Neuronal stem cell (in vitro differentiated cells): ENCODE measurements around the gene ADRM1.

Experiments
- DNase-seq: peaks from one replicate; pipeline ENCODE4 v3.0.0-alpha.2; 2013; ENCODE audit warnings: low spot score
- H2AFZ ChIP-seq: one replicate; pipeline ENCODE4 v1.6.1; 2013; ENCODE audit warnings: mild to moderate bottlenecking, low read length, inconsistent platforms
- H2AK5ac ChIP-seq: 2 replicates; pipeline ENCODE4 v1.6.1; 2013; ENCODE audit warnings: low read depth, mild to moderate bottlenecking, inconsistent platforms, low read length, moderate library complexity, mixed read lengths
- H2BK120ac ChIP-seq: 2 replicates; pipeline ENCODE4 v1.6.1; 2013; ENCODE audit warnings: low read depth, mild to moderate bottlenecking, inconsistent platforms, low read length, moderate library complexity, mixed read lengths
- H2BK12ac ChIP-seq: one replicate; pipeline ENCODE4 v1.6.1; 2013; ENCODE audit warnings: low read length, inconsistent platforms
- H2BK15ac ChIP-seq: 2 replicates; pipeline ENCODE4 v1.6.1; 2013; ENCODE audit warnings: mild to moderate bottlenecking, low read length, inconsistent platforms, mixed read lengths
- H2BK5ac ChIP-seq: one replicate; pipeline ENCODE4 v1.6.1; 2013; ENCODE audit warnings: inconsistent platforms, mild to moderate bottlenecking, low read length, moderate library complexity
- H3K14ac ChIP-seq: one replicate; pipeline ENCODE4 v1.6.1; 2013; ENCODE audit warnings: low read length, inconsistent platforms
- H3K18ac ChIP-seq: 2 replicates; pipeline ENCODE4 v1.6.1; 2013; ENCODE audit warnings: low read length, inconsistent platforms
- H3K23ac ChIP-seq: 2 replicates; pipeline ENCODE4 v1.6.1; 2013; ENCODE audit warnings: low read depth, mild to moderate bottlenecking, mixed read lengths, low read length, inconsistent platforms; ENCODE audit not compliant: poor library complexity
- H3K27ac ChIP-seq: replicated peaks from 3 replicates; pipeline ENCODE4 v1.5.1; 2013; ENCODE audit warnings: low read length, inconsistent platforms
- H3K27me3 ChIP-seq, 3 experiments: 2 replicates each; pipeline ENCODE4 v1.6.1; 2013; ENCODE audit warnings: low read length in 3 of 3, mild to moderate bottlenecking in 2 of 3, inconsistent platforms in 1 of 3, low read depth in 1 of 3, mixed read lengths in 1 of 3, moderate library complexity in 1 of 3; ENCODE audit not compliant: control insufficient read depth in 3 of 3, insufficient read depth in 3 of 3
- H3K36me3 ChIP-seq, 2 donors: replicated peaks in 1 of 2; 2 replicates each; pipeline ENCODE4 v1.6.1; 2013; ENCODE audit warnings: low read length in 2 of 2; ENCODE audit not compliant: control insufficient read depth in 2 of 2, insufficient read depth in 2 of 2
- H3K4ac ChIP-seq: 2 replicates; pipeline ENCODE4 v1.6.1; 2013; ENCODE audit warnings: inconsistent platforms, mild to moderate bottlenecking, low read length, moderate library complexity
- H3K4me1 ChIP-seq, 2 donors: 1 replicate in 1 of 2; 2 replicates in 1 of 2; pipeline ENCODE4 v1.6.1; 2013; ENCODE audit warnings: low read length in 2 of 2, low read depth in 1 of 2; ENCODE audit not compliant: control insufficient read depth in 2 of 2, insufficient read depth in 1 of 2
- H3K4me2 ChIP-seq: one replicate; pipeline ENCODE4 v1.6.1; 2013; ENCODE audit warnings: mild to moderate bottlenecking, low read length, inconsistent platforms; ENCODE audit not compliant: insufficient read depth, poor library complexity, severe bottlenecking
- H3K4me3 ChIP-seq, 2 donors: 2 replicates each; pipeline ENCODE4 v1.5.1; 2013; ENCODE audit warnings: low read length in 2 of 2, mild to moderate bottlenecking in 2 of 2, inconsistent platforms in 1 of 2, moderate library complexity in 1 of 2
- H3K79me1 ChIP-seq: one replicate; pipeline ENCODE4 v1.6.1; 2013; ENCODE audit warnings: low read depth, mild to moderate bottlenecking, inconsistent platforms, low read length, moderate library complexity
- H3K9ac ChIP-seq: one replicate; pipeline ENCODE4 v1.6.1; 2013; ENCODE audit warnings: mild to moderate bottlenecking, low read depth, low read length, inconsistent platforms; ENCODE audit not compliant: poor library complexity
- H3K9me3 ChIP-seq, 2 donors: replicated peaks in 1 of 2; 2 replicates each; pipeline versions ENCODE3 to v1.6.1; 2013; ENCODE audit warnings: low read length in 2 of 2, mild to moderate bottlenecking in 2 of 2, inconsistent platforms in 1 of 2, low read depth in 1 of 2, mixed read lengths in 1 of 2, moderate library complexity in 1 of 2; ENCODE audit not compliant: control insufficient read depth in 2 of 2, insufficient read depth in 1 of 2
- H4K8ac ChIP-seq: one replicate; pipeline ENCODE4 v1.6.1; 2013; ENCODE audit warnings: low read depth, mild to moderate bottlenecking, inconsistent platforms, low read length, moderate library complexity
- H4K91ac ChIP-seq: one replicate; pipeline ENCODE4 v1.6.1; 2013; ENCODE audit warnings: low read length, low read depth, mild to moderate bottlenecking, inconsistent platforms; ENCODE audit not compliant: poor library complexity
- WGBS, 2 donors: extraction: QIAGEN DNeasy Blood & Tissue Kit; methylation state at CpG; one replicate each; pipeline ENCODE4 v1.1.7; 2013; ENCODE audit warnings: missing lambda C conversion rate in 2 of 2, mixed read lengths in 1 of 2; ENCODE audit not compliant: insufficient read length in 2 of 2, insufficient replicate concordance in 1 of 2; ENCODE audit errors: extremely low coverage in 2 of 2; 5-methylcytosine and 5-hydroxymethylcytosine counted together

ADRM1 gene

DNA sequence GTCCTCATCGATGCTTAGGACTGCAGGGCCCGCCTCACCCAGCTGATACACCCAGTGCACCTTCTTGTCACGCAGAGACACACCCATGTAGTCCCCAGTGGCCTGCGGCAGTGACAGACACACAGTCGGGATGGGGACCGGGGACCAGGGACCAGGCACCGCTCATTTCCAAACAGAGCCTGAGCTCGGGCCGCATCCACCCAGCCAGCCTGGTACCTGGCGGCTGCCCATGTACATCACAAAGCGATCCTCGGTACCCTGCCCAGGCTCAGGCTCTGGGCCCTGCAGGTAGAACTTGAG lies 11.5 kb downstream of the ADRM1 start:
- H3K9ac ChIP-seq = no peak overlapping the region
- no peak overlapping the region for H2AK5ac ChIP-seq
- H3K4ac ChIP-seq = no peak overlapping the region
- H3K4me1 ChIP-seq = no peaks in the 10 kb centered on the region
- H4K91ac ChIP-seq = no peak overlapping the region
- no peaks in the 10 kb centered on the region for H3K27me3 ChIP-seq
- H2BK5ac ChIP-seq = no peak overlapping the region
- H2AFZ ChIP-seq = no peak overlapping the region
- H3K14ac ChIP-seq = no peak overlapping the region
- H3K23ac ChIP-seq = peak overlapping the region; percentile 65
- peaks cover 68 to 73% of the 10 kb centered on the region in 2 donors for H3K36me3 ChIP-seq
- no peaks in the 10 kb centered on the region for H3K9me3 ChIP-seq
- H3K4me3 ChIP-seq = no peak overlapping the region
- H3K18ac ChIP-seq = no peak overlapping the region
- no peak overlapping the region for H3K4me2 ChIP-seq
- no peak overlapping the region for H3K27ac ChIP-seq
- H3K79me1 ChIP-seq = peaks cover 9% of the 10 kb centered on the region
- no peak overlapping the region for H2BK12ac ChIP-seq
- DNase-seq = no peak
- no peak overlapping the region for H2BK120ac ChIP-seq
- H4K8ac ChIP-seq = no peak overlapping the region
- WGBS, 2 donors = no CpG with 5 or more reads among the region's 12 CpGs
- H2BK15ac ChIP-seq = no peak overlapping the region

GRCh38 chr20:62314711-62315302 lies 12.0 kb downstream of the ADRM1 start:
- peaks cover 68 to 74% of the 10 kb centered on the region in 2 donors for H3K36me3 ChIP-seq
- no peak overlapping the region for H2BK15ac ChIP-seq
- peak overlapping the region; percentile 28 for H3K18ac ChIP-seq
- no peak overlapping the region for H2BK12ac ChIP-seq
- H2AK5ac ChIP-seq = no peak overlapping the region
- no CpG with 5 or more reads among the region's 25 CpGs for WGBS, 2 donors
- H3K9ac ChIP-seq = peak overlapping the region; percentile 77
- no peak overlapping the region for H2BK5ac ChIP-seq
- no peak overlapping the region for H2AFZ ChIP-seq
- peak overlapping the region; percentile 31 for H3K23ac ChIP-seq
- H3K14ac ChIP-seq = no peak overlapping the region
- no peak overlapping the region for H4K91ac ChIP-seq
- H3K4me1 ChIP-seq = no peaks in the 10 kb centered on the region
- H3K4ac ChIP-seq = no peak overlapping the region
- H3K79me1 ChIP-seq = peaks cover 9% of the 10 kb centered on the region
- H3K9me3 ChIP-seq = no peaks in the 10 kb centered on the region
- no peak overlapping the region for H2BK120ac ChIP-seq
- no peak for DNase-seq
- H3K4me3 ChIP-seq = peak overlapping the region in 1 of 2 donors; percentile 55
- H4K8ac ChIP-seq = peak overlapping the region; percentile 43
- H3K27ac ChIP-seq = no peak overlapping the region
- no peaks in the 10 kb centered on the region for H3K27me3 ChIP-seq
- H3K4me2 ChIP-seq = no peak overlapping the region

GRCh38 chr20:62315773-62316172 lies 13.0 kb downstream of the ADRM1 start:
- Histone ChIP-seq H2AK5ac (no peak overlapping the region), H4K8ac (no peak overlapping the region)
- no CpG with 5 or more reads among the region's 12 CpGs for WGBS, 2 donors

GRCh38 chr20:62316331-62317166 lies 13.8 kb downstream of the ADRM1 start:
- H2BK15ac ChIP-seq = no peak overlapping the region
- peak overlapping the region; percentile 7 for H3K9ac ChIP-seq
- DNase-seq = no peak
- no peak overlapping the region for H3K18ac ChIP-seq
- no peak overlapping the region for H2AFZ ChIP-seq
- H2BK5ac ChIP-seq = no peak overlapping the region
- no peak overlapping the region for H2BK120ac ChIP-seq
- H3K27ac ChIP-seq = no peak overlapping the region
- H3K9me3 ChIP-seq = no peaks in the 10 kb centered on the region
- no peak overlapping the region for H3K4me3 ChIP-seq
- H3K36me3 ChIP-seq = peaks cover 65 to 74% of the 10 kb centered on the region in 2 donors
- H3K4me1 ChIP-seq = no peaks in the 10 kb centered on the region
- peaks cover 10% of the 10 kb centered on the region for H3K79me1 ChIP-seq
- H3K4me2 ChIP-seq = no peak overlapping the region
- H3K4ac ChIP-seq = no peak overlapping the region
- H3K14ac ChIP-seq = no peak overlapping the region
- no peak overlapping the region for H2BK12ac ChIP-seq
- no CpG with 5 or more reads among the region's 40 CpGs for WGBS, 2 donors
- H4K91ac ChIP-seq = no peak overlapping the region
- no peak overlapping the region for H2AK5ac ChIP-seq
- H4K8ac ChIP-seq = no peak overlapping the region
- no peaks in the 10 kb centered on the region for H3K27me3 ChIP-seq
- H3K23ac ChIP-seq = peak overlapping the region; percentile 13

More at GRCh38 chr20:62315773-62316172, 13.0 kb downstream of the ADRM1 start:
- no peak overlapping the region for H2BK120ac ChIP-seq
- no peaks in the 10 kb centered on the region for H3K9me3 ChIP-seq
- H3K4me3 ChIP-seq = no peak overlapping the region
- no peak overlapping the region for H3K18ac ChIP-seq
- no peak overlapping the region for H3K9ac ChIP-seq
- no peak overlapping the region for H3K14ac ChIP-seq
- H2AFZ ChIP-seq = no peak overlapping the region
- no peaks in the 10 kb centered on the region for H3K4me1 ChIP-seq
- no peak for DNase-seq
- no peak overlapping the region for H2BK12ac ChIP-seq
- peaks cover 69 to 78% of the 10 kb centered on the region in 2 donors for H3K36me3 ChIP-seq
- H3K27me3 ChIP-seq = no peaks in the 10 kb centered on the region
- no peak overlapping the region for H3K27ac ChIP-seq
- H3K4ac ChIP-seq = no peak overlapping the region
- H3K79me1 ChIP-seq = peaks cover 11% of the 10 kb centered on the region
- H2BK5ac ChIP-seq = no peak overlapping the region
- H4K91ac ChIP-seq = no peak overlapping the region
- H3K23ac ChIP-seq = no peak overlapping the region
- H2BK15ac ChIP-seq = no peak overlapping the region
- H3K4me2 ChIP-seq = no peak overlapping the region
